Stimulated activated naive B cell treated with anti-CD40 and anti-IgM and Interleukin-4, amounts not matched to agents 10 μg/mL and 1 μg/mL and 100 μg/mL, for 72 hours (primary cell): Measurements from ENCODE around the gene PNLIPRP1.

Experiments used
- ATAC-seq, 2 donors: fragments of 150-1000 bp; cut with Tn5 transposase; replicated peaks; 2 replicates each; pipeline ENCODE4 v1.10.0; 2021; ENCODE audit warnings: moderate library complexity in 1 of 2
- DNase-seq: peaks from one replicate; pipeline ENCODE4 v3.0.0; 2021
- H3K27ac Mint-ChIP-seq: one replicate; pipeline ENCODE4 v1.8.0; 2022; ENCODE audit warnings: mild to moderate bottlenecking, mixed read lengths
- H3K27me3 Mint-ChIP-seq, 2 donors: one replicate each; pipeline ENCODE4 v1.8.0; 2022; ENCODE audit warnings: mixed read lengths in 2 of 2
- H3K36me3 Mint-ChIP-seq, 2 donors: one replicate each; pipeline ENCODE4 v1.8.0; 2022; ENCODE audit warnings: mixed read lengths in 2 of 2, mild to moderate bottlenecking in 1 of 2
- H3K4me1 Mint-ChIP-seq, 2 donors: one replicate each; pipeline ENCODE4 v1.8.0; 2022; ENCODE audit warnings: mixed read lengths in 2 of 2, mild to moderate bottlenecking in 1 of 2
- H3K4me3 Mint-ChIP-seq, 2 donors: one replicate each; pipeline ENCODE4 v1.8.0; 2022; ENCODE audit warnings: mild to moderate bottlenecking in 2 of 2, mixed read lengths in 2 of 2, moderate library complexity in 1 of 2
- H3K9me3 Mint-ChIP-seq, 2 donors: one replicate each; pipeline ENCODE4 v1.8.0; 2022; ENCODE audit warnings: mixed read lengths in 2 of 2, mild to moderate bottlenecking in 1 of 2

PNLIPRP1 gene

DNA sequence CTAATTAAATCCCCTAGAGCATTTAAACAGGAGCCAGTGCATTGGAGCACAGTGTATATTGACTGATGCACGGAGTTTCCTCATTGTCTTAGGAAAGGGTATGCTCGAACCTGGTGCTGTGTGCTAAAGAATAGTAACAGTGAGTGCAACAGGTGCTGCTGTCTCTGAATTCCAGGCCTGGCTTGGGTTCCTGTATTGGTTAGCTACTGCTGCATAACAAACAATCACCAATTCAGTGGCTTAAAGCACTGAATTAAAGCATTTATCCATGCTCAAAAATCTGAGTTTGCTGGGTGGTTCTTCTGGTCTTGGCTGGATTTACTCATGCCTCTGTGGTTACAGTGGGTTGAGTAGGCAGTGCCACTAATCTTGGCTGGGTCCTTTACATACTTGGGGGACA, 1.8 kb upstream of the PNLIPRP1 start:
- H3K4me1 Mint-ChIP-seq, result no peaks in the 10 kb centered on the region
- H3K27me3 Mint-ChIP-seq, result no peaks in the 10 kb centered on the region
- no peak overlapping the region for H3K27ac Mint-ChIP-seq
- DNase-seq (no peak), ATAC-seq (no peak)
- H3K9me3 Mint-ChIP-seq, result peaks cover 2 to 6% of the 10 kb centered on the region in 2 donors
- H3K4me3 Mint-ChIP-seq, result no peak overlapping the region
- H3K36me3 Mint-ChIP-seq, result no peaks in the 10 kb centered on the region

DNA sequence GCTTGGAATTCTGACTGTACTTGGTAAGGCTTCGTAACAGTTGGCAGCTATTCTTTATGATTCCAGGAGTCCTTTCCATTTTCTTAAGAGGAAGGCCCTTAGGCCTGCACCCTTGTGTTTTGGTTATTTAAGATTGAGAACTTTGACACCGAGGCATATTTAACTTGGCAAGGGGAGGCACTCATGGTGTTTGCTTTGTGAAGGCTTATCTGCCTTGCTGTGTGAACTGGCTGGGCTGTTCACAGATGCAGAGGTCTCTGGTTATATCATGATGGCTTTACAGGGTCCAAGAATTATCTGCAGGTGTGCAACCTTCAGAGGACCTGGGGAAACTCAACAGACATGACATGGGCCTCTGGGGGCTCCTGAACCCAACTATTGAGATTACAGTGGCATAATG, 833 bp upstream of the PNLIPRP1 start:
- no peaks in the 10 kb centered on the region for H3K4me1 Mint-ChIP-seq
- no peak for ATAC-seq
- H3K27ac Mint-ChIP-seq, result no peak overlapping the region
- H3K36me3 Mint-ChIP-seq, result no peaks in the 10 kb centered on the region
- no peak overlapping the region for H3K4me3 Mint-ChIP-seq
- no peak for DNase-seq
- peaks cover 2 to 6% of the 10 kb centered on the region in 2 donors for H3K9me3 Mint-ChIP-seq
- no peaks in the 10 kb centered on the region for H3K27me3 Mint-ChIP-seq

GRCh38 chr10:116593139-116593740, 2.5 kb downstream of the PNLIPRP1 start:
- Mint-ChIP-seq H3K4me3 (no peak overlapping the region), H3K9me3 (no peaks in the 10 kb centered on the region), H3K36me3 (no peaks in the 10 kb centered on the region), H3K4me1 (no peaks in the 10 kb centered on the region), H3K27me3 (no peaks in the 10 kb centered on the region), H3K27ac (no peak overlapping the region)
- no peak for ATAC-seq
- DNase-seq, result no peak

- Mint-ChIP-seq H3K27me3 (no peaks in the 10 kb centered on the region), H3K36me3 (no peaks in the 10 kb centered on the region), H3K9me3 (no peaks in the 10 kb centered on the region), H3K4me3 (no peak overlapping the region), H3K27ac (no peak overlapping the region), H3K4me1 (no peaks in the 10 kb centered on the region)
- ATAC-seq, result no peak
- DNase-seq, result no peak
Observed at GRCh38 chr10:116594525-116595035, 3.8 kb downstream of the PNLIPRP1 start.

GRCh38 chr10:116596062-116596461, 5.3 kb downstream of the PNLIPRP1 start:
- no peak for ATAC-seq
- Mint-ChIP-seq H3K36me3 (no peaks in the 10 kb centered on the region), H3K4me1 (no peaks in the 10 kb centered on the region), H3K4me3 (no peak overlapping the region), H3K27me3 (no peaks in the 10 kb centered on the region), H3K27ac (no peak overlapping the region), H3K9me3 (no peaks in the 10 kb centered on the region)
- DNase-seq, result no peak

DNA sequence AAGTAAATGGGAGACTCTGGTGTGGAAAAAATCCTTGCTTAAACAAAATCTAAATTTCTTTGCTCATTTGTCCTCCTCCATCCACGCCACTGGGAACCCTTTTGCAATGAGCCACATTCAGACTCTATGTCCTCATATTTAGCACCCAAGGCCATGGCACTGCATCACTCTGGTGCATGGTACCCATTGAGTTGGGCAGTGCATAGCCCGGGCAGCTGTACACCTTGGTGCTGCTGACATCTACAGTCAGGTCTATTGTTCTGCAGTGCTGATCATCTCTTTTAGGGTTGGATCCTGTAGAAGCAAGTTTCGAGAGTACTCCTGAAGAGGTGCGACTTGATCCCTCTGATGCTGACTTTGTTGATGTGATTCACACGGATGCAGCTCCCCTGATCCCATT, 6.8 kb downstream of the PNLIPRP1 start:
- no peaks in the 10 kb centered on the region for H3K4me1 Mint-ChIP-seq
- no peak overlapping the region for H3K4me3 Mint-ChIP-seq
- H3K9me3 Mint-ChIP-seq, result no peaks in the 10 kb centered on the region
- no peaks in the 10 kb centered on the region for H3K27me3 Mint-ChIP-seq
- no peaks in the 10 kb centered on the region for H3K36me3 Mint-ChIP-seq
- no peak overlapping the region for H3K27ac Mint-ChIP-seq
- ATAC-seq (no peak), DNase-seq (no peak)

GRCh38 chr10:116598329-116598728, 7.6 kb downstream of the PNLIPRP1 start:
- DNase-seq, result no peak
- no peak overlapping the region for H3K27ac Mint-ChIP-seq
- ATAC-seq, result no peak
- H3K36me3 Mint-ChIP-seq, result no peaks in the 10 kb centered on the region
- no peak overlapping the region for H3K4me3 Mint-ChIP-seq
- H3K9me3 Mint-ChIP-seq, result no peaks in the 10 kb centered on the region
- H3K4me1 Mint-ChIP-seq, result no peaks in the 10 kb centered on the region
- no peaks in the 10 kb centered on the region for H3K27me3 Mint-ChIP-seq

DNA sequence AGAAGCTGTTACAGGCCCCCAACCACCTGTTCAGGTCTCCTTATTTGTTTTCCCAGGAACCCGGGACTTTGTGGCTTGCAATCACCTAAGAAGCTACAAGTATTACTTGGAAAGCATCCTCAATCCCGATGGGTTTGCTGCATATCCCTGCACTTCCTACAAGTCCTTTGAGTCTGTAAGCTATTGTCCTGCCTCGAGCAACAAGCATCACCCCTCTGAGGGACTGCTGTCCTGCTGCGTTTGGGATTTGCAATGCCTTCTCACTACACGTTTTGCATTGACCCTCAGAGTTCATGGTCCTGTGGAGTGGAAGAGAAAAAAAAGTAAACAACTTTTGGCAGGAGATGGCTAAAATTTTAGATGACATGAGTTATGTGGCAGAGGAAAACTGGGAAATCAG, 9.2 kb downstream of the PNLIPRP1 start:
- Mint-ChIP-seq H3K9me3 (no peaks in the 10 kb centered on the region), H3K4me3 (no peak overlapping the region), H3K4me1 (no peaks in the 10 kb centered on the region), H3K36me3 (no peaks in the 10 kb centered on the region), H3K27ac (no peak overlapping the region), H3K27me3 (no peaks in the 10 kb centered on the region)
- ATAC-seq, result no peak
- no peak for DNase-seq

GRCh38 chr10:116602648-116603400, 12.1 kb downstream of the PNLIPRP1 start:
- ATAC-seq, result no peak
- no peak for DNase-seq
- Mint-ChIP-seq H3K27me3 (peaks cover 8 to 11% of the 10 kb centered on the region in 2 donors), H3K4me3 (no peak overlapping the region), H3K4me1 (no peaks in the 10 kb centered on the region), H3K36me3 (no peaks in the 10 kb centered on the region), H3K27ac (no peak overlapping the region), H3K9me3 (no peaks in the 10 kb centered on the region)

DNA sequence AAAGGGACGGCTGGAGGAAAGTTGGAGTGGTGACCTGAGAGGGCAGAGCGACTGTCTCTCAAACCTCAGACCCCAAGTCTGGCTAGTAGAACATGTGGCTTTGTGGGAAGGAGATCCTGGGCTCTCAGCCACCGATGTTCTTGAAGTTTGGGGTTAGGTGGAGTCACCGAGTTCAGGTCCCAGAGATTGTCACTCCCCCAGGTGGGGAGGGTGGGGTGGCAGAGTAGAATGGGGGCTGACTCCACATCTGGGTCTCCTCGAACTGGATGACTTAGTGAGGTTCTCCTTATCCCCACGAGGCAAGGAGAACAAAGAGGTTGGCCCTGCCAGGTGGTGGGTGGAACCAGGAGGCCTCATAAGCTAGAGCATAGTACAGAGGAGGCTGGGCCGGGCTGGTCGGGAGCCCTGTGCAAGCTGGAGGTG, 15.3 kb downstream of the PNLIPRP1 start:
- H3K27ac Mint-ChIP-seq, result no peak overlapping the region
- DNase-seq (no peak), ATAC-seq (no peak)
- no peak overlapping the region for H3K4me3 Mint-ChIP-seq
- peaks cover 1 to 5% of the 10 kb centered on the region in 2 donors for H3K9me3 Mint-ChIP-seq
- H3K36me3 Mint-ChIP-seq, result no peaks in the 10 kb centered on the region
- no peaks in the 10 kb centered on the region for H3K4me1 Mint-ChIP-seq
- peaks cover 27 to 32% of the 10 kb centered on the region in 2 donors for H3K27me3 Mint-ChIP-seq

GRCh38 chr10:116607336-116607735, 16.6 kb downstream of the PNLIPRP1 start:
- ATAC-seq (no peak), DNase-seq (no peak)
- H3K27me3 Mint-ChIP-seq, result peaks cover 27 to 32% of the 10 kb centered on the region in 2 donors
- no peaks in the 10 kb centered on the region for H3K4me1 Mint-ChIP-seq
- no peaks in the 10 kb centered on the region for H3K36me3 Mint-ChIP-seq
- H3K9me3 Mint-ChIP-seq, result peaks cover 1 to 5% of the 10 kb centered on the region in 2 donors
- no peak overlapping the region for H3K27ac Mint-ChIP-seq
- no peak overlapping the region for H3K4me3 Mint-ChIP-seq

DNA sequence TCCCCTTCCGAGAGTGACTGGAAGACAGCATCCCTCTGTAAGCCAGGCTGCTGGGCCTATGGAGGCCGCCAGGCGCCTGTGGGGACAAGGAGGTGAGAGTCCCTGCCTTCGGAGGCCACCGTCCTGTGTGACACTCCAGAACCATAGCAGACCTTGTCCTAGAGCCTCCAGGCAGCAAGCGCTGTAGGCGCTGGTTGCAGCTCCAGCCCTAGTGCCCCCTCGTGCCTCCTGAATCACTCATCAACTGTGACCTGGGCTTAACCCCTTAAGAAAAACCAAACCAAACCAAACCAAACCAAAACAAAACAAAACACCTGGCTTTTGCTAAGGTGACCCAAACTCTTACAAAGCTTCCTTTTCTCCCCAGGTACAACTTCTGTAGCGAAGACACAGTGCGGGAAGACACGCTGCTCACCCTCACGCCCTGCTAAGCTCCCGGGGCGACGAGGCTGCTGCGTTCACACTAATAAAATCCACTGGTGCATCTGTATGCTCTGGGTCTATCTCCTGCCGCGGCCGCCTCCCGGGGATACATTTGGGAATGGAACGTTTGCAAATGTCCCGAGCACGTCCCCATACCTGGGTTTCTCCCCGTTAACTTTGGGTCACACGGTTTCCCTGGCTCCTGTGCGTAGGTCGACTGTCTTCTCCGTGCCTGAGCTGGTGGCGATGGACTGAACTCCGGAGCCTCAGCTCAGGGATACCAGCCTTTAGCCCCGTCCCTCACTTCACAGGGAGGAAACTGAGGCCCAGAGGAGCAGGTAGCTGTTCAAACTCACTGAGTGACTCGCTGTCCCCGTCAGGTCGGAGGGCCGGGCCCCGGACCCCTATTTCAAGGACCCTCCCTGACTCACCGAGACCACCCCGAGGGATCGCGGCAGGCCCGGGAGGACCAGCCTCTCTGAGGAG, 18.2 kb downstream of the PNLIPRP1 start:
- no peaks in the 10 kb centered on the region for H3K36me3 Mint-ChIP-seq
- no peak for DNase-seq
- ATAC-seq, result no peak
- H3K27me3 Mint-ChIP-seq, result peaks cover 27 to 32% of the 10 kb centered on the region in 2 donors
- H3K27ac Mint-ChIP-seq, result no peak overlapping the region
- H3K9me3 Mint-ChIP-seq, result peaks cover 5% of the 10 kb centered on the region in 2 donors
- no peak overlapping the region for H3K4me3 Mint-ChIP-seq
- H3K4me1 Mint-ChIP-seq, result no peaks in the 10 kb centered on the region

DNA sequence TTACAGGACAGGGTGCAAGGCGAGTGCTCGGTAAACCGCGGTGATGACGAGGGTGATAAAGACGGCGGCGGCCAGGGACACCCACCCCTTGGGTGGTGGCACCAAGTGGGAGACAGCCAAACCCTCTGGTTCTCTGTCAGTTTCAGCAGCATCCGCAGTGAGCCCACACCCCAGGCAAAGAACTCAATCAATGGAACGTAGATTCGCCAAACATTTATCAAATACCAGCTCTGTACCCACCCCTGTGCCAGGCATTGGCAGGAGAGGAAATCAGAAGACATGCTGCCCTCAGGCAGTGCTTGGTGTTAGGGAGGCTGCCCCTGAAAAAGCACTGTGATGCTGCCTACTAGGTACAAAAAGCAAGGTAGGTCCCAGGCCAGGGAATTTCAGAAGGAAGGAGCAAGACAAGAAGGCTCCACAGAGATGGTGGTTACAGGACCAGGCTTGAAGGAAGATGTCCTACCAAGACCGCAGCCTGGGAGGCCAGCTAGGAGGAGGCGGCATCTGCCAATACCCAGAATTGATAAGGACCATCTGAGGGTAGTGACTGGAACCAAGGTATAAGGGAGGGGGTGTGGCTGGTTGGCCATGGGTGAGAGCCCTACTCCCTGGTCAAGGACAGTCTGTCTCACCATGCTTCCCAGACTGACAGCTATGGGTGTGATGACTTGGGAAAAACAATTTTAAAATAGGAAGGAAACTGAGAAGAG, 19.8 kb downstream of the PNLIPRP1 start:
- ATAC-seq (no peak), DNase-seq (no peak)
- Mint-ChIP-seq H3K9me3 (peaks cover 5% of the 10 kb centered on the region in 2 donors), H3K4me3 (no peak overlapping the region), H3K27me3 (peaks cover 24 to 31% of the 10 kb centered on the region in 2 donors), H3K4me1 (no peaks in the 10 kb centered on the region), H3K27ac (no peak overlapping the region), H3K36me3 (no peaks in the 10 kb centered on the region)

DNA sequence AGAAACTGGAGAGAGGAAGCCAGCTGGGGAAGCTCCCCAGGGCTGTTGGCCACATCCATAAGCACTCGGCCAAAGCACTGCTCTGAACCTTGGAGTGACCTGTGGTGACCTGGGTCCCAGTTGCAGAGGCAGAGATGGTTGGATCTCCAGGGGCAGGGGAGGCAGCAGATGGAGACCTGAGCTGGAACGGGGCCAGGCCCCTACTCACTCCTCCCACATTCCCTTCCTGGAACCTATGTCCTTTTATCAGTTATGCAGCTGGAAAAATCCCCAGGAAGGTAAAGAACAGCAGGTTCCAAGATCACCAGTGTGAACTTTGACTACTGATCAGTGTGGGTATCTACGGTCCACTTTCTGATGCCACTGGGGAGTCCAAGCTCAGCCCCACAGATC, 20.4 kb downstream of the PNLIPRP1 start:
- no peak for DNase-seq
- Mint-ChIP-seq H3K4me1 (no peaks in the 10 kb centered on the region), H3K27ac (no peak overlapping the region), H3K36me3 (no peaks in the 10 kb centered on the region), H3K27me3 (peaks cover 19 to 26% of the 10 kb centered on the region in 2 donors), H3K9me3 (peaks cover 5% of the 10 kb centered on the region in 2 donors), H3K4me3 (no peak overlapping the region)
- ATAC-seq, result no peak
